ENCODE measurements around the gene LYRM4. TPM values are rescaled to one million over a fixed set of nuclear protein-coding genes. Genes with fewer than 3 reads are reported as not detected.

Gene LYRM4
- total and polyA plus RNA-seq, 9 of the 15 experiments (the other 6 are each of a cell fraction or from before 2014, with no cell fraction given) = 24.2 to 69.4 (median 41.8) TPM

DNA sequence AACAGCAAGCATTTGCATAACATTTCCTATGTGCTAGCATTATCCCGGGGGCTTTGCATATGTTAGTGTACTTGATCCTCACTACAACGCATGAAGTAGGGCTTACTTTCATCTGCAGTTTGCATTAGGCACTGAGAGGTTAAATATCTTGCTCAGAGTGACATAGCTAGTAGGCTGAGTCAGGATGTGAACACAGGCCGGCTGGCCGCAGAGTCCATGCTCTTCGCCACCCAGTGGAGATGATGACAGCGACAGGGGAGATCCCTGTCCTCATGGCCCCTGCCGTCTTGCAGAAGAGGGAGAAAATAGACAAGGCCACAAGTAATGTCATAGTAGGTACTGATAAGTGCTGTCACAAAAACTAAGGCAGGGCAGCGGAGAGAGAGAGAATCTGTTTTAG, 46.9 kb downstream of the LYRM4 start (continued):
- TF ChIP-seq GTF2E2 (tag; IDR thresholded peaks at IDR 0.05) (no peak), ATF7 (IDR thresholded peaks at IDR 0.05) (no peak), ZNF384 (IDR thresholded peaks at IDR 0.05; ENCODE audit: low read depth, low read length) (no peak), TOE1 (IDR thresholded peaks at IDR 0.05; ENCODE audit: borderline replicate concordance) (no peak), TOE1 (CRISPR knock-in tag; IDR thresholded peaks at IDR 0.05; ENCODE audit: borderline replicate concordance, low read depth) (no peak), ZNF12 (CRISPR knock-in tag; IDR thresholded peaks at IDR 0.05) (no peak)
- TF ChIP-seq, protein P1, sequence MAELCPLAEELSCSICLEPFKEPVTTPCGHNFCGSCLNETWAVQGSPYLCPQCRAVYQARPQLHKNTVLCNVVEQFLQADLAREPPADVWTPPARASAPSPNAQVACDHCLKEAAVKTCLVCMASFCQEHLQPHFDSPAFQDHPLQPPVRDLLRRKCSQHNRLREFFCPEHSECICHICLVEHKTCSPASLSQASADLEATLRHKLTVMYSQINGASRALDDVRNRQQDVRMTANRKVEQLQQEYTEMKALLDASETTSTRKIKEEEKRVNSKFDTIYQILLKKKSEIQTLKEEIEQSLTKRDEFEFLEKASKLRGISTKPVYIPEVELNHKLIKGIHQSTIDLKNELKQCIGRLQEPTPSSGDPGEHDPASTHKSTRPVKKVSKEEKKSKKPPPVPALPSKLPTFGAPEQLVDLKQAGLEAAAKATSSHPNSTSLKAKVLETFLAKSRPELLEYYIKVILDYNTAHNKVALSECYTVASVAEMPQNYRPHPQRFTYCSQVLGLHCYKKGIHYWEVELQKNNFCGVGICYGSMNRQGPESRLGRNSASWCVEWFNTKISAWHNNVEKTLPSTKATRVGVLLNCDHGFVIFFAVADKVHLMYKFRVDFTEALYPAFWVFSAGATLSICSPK (IDR thresholded peaks at IDR 0.05; ENCODE audit: borderline replicate concordance) = no peak
- TF ChIP-seq, protein P2, sequence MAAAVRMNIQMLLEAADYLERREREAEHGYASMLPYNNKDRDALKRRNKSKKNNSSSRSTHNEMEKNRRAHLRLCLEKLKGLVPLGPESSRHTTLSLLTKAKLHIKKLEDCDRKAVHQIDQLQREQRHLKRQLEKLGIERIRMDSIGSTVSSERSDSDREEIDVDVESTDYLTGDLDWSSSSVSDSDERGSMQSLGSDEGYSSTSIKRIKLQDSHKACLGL (CRISPR knock-in tag; IDR thresholded peaks at IDR 0.05; ENCODE audit: borderline replicate concordance, poor library complexity, severe bottlenecking) = no peak
- TF ChIP-seq, protein P3, sequence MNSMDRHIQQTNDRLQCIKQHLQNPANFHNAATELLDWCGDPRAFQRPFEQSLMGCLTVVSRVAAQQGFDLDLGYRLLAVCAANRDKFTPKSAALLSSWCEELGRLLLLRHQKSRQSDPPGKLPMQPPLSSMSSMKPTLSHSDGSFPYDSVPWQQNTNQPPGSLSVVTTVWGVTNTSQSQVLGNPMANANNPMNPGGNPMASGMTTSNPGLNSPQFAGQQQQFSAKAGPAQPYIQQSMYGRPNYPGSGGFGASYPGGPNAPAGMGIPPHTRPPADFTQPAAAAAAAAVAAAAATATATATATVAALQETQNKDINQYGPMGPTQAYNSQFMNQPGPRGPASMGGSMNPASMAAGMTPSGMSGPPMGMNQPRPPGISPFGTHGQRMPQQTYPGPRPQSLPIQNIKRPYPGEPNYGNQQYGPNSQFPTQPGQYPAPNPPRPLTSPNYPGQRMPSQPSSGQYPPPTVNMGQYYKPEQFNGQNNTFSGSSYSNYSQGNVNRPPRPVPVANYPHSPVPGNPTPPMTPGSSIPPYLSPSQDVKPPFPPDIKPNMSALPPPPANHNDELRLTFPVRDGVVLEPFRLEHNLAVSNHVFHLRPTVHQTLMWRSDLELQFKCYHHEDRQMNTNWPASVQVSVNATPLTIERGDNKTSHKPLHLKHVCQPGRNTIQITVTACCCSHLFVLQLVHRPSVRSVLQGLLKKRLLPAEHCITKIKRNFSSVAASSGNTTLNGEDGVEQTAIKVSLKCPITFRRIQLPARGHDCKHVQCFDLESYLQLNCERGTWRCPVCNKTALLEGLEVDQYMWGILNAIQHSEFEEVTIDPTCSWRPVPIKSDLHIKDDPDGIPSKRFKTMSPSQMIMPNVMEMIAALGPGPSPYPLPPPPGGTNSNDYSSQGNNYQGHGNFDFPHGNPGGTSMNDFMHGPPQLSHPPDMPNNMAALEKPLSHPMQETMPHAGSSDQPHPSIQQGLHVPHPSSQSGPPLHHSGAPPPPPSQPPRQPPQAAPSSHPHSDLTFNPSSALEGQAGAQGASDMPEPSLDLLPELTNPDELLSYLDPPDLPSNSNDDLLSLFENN (IDR thresholded peaks at IDR 0.05; ENCODE audit: low read depth in 2 of 2, low read length in 2 of 2) = no peak

Data from K562 (cell line).